ENCODE results near the gene MYO15A.

The MYO15A gene

GRCh38 chr17:18197535-18198194, 89.1 kb downstream of the MYO15A start:
- Histone ChIP-seq H3K36me3 (ENCODE audit: control insufficient read depth in 1 of 2, insufficient read depth in 2 of 2, low read depth in 1 of 2, low read length in 2 of 2) (peaks cover 54 to 75% of the 10 kb centered on the region in 2 experiments), H2BK5ac (ENCODE audit: low read depth, low read length, poor library complexity, severe bottlenecking) (no peak overlapping the region), H3K9me3 (ENCODE audit: control insufficient read depth, low read length) (no peaks in the 10 kb centered on the region), H3K4ac (ENCODE audit: low read depth in 1 of 2, low read length in 2 of 2) (no peak overlapping the region), H3K4me1 (ENCODE audit: control insufficient read depth, insufficient read depth, low read depth, low read length) (no peaks in the 10 kb centered on the region), H3K23ac (ENCODE audit: low read length in 2 of 2) (no peak overlapping the region), H3K27ac (ENCODE audit: low read length, poor library complexity, severe bottlenecking) (no peak overlapping the region), H4K8ac (ENCODE audit: low read length) (no peak overlapping the region), H4K91ac (ENCODE audit: low read length) (no peak overlapping the region), H2AK5ac (ENCODE audit: low read length, severe bottlenecking) (no peak overlapping the region), H3K4me2 (ENCODE audit: low read length, poor library complexity, severe bottlenecking) (no peak overlapping the region), H3K18ac (ENCODE audit: low read depth in 1 of 2, low read length in 2 of 2) (no peak overlapping the region), H2AFZ (ENCODE audit: low read depth, low read length) (no peak overlapping the region), H3K79me1 (replicated peaks; ENCODE audit: low read length, poor library complexity, severe bottlenecking) (peaks cover 26% of the 10 kb centered on the region), H3K9ac (ENCODE audit: low read length) (no peak overlapping the region), H3K4me3 (ENCODE audit: insufficient read depth in 1 of 2, low read depth in 1 of 2, low read length in 2 of 2) (no peak overlapping the region), H2BK12ac (ENCODE audit: low read length in 2 of 2) (no peak overlapping the region), H2BK120ac (ENCODE audit: low read depth, low read length) (no peak overlapping the region), H3K27me3 (ENCODE audit: control insufficient read depth in 1 of 2, insufficient read depth in 1 of 2, low read length in 2 of 2) (no peaks in the 10 kb centered on the region), H2BK15ac (ENCODE audit: low read depth, poor library complexity, severe bottlenecking) (no peak overlapping the region), H3K14ac (ENCODE audit: low read length in 2 of 2) (no peak overlapping the region)
- DNase-seq = no peak
- WGBS = 96% methylated on average over 3 of the region's 3 CpGs

DNA sequence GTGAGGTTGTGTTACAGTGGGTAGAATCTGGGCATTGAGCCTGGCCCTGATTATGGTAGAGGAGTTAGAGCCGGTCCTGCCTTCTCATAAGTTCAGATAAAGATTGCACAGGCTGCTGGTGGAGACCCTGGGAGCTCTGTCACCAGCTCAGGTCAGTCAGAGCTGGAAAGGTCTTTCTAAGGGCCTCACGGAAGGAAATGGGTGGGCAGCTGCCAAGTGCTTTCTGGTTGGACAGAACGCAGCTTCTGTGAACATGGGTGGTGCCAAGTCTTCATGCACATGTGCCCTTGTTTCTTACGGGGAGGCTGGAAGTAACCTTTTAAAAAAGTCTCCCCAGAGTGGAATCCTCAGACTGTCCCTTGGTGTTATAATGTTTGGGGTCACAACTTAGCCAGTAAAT, 90.0 kb downstream of the MYO15A start:
- Histone ChIP-seq H2BK5ac (ENCODE audit: low read depth, low read length, poor library complexity, severe bottlenecking) (no peak overlapping the region), H2BK12ac (ENCODE audit: low read length in 2 of 2) (no peak overlapping the region), H3K4me1 (ENCODE audit: control insufficient read depth, insufficient read depth, low read depth, low read length) (peaks cover 6% of the 10 kb centered on the region), H3K4ac (ENCODE audit: low read depth in 1 of 2, low read length in 2 of 2) (no peak overlapping the region), H3K4me2 (ENCODE audit: low read length, poor library complexity, severe bottlenecking) (no peak overlapping the region), H4K91ac (ENCODE audit: low read length) (no peak overlapping the region), H2BK15ac (ENCODE audit: low read depth, poor library complexity, severe bottlenecking) (no peak overlapping the region), H2BK120ac (ENCODE audit: low read depth, low read length) (no peak overlapping the region), H3K4me3 (ENCODE audit: insufficient read depth in 1 of 2, low read depth in 1 of 2, low read length in 2 of 2) (no peak overlapping the region), H3K9me3 (ENCODE audit: control insufficient read depth, low read length) (no peaks in the 10 kb centered on the region), H3K23ac (ENCODE audit: low read length in 2 of 2) (no peak overlapping the region), H3K27ac (ENCODE audit: low read length, poor library complexity, severe bottlenecking) (no peak overlapping the region), H3K27me3 (ENCODE audit: control insufficient read depth in 1 of 2, insufficient read depth in 1 of 2, low read length in 2 of 2) (no peaks in the 10 kb centered on the region), H2AFZ (ENCODE audit: low read depth, low read length) (no peak overlapping the region), H3K9ac (ENCODE audit: low read length) (no peak overlapping the region), H4K8ac (ENCODE audit: low read length) (no peak overlapping the region), H2AK5ac (ENCODE audit: low read length, severe bottlenecking) (no peak overlapping the region), H3K36me3 (ENCODE audit: control insufficient read depth in 1 of 2, insufficient read depth in 2 of 2, low read depth in 1 of 2, low read length in 2 of 2) (peaks cover 58 to 79% of the 10 kb centered on the region in 2 experiments), H3K14ac (ENCODE audit: low read length in 2 of 2) (no peak overlapping the region), H3K79me1 (replicated peaks; ENCODE audit: low read length, poor library complexity, severe bottlenecking) (peaks cover 26% of the 10 kb centered on the region), H3K18ac (ENCODE audit: low read depth in 1 of 2, low read length in 2 of 2) (no peak overlapping the region)
- no peak for DNase-seq
- 93% methylated on average over 4 of the region's 4 CpGs for WGBS

DNA sequence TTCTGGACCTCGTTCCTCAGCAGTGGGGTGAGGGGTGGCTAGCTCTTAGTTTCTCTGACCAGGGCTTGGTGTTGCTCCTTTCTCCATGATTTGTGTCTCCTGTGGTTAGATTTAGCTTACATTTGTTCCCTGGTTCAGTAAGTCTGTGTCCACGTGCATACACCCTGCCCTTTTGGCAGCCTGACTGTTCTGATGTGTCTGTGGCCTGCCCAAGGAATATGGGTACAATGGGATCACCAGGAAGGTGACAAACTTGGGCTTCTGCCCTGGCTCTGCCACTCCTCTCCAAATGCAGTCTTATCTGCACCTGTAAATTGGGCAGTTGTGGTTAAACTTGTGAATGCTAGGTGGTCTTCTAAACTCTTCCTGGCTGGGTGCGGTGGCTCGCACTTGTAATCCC, 92.6 kb downstream of the MYO15A start:
- DNase-seq = no peak
- Histone ChIP-seq H2BK12ac (ENCODE audit: low read length in 2 of 2) (no peak overlapping the region), H3K36me3 (ENCODE audit: control insufficient read depth in 1 of 2, insufficient read depth in 2 of 2, low read depth in 1 of 2, low read length in 2 of 2) (peaks cover 72 to 80% of the 10 kb centered on the region in 2 experiments), H2BK5ac (ENCODE audit: low read depth, low read length, poor library complexity, severe bottlenecking) (no peak overlapping the region), H3K9me3 (ENCODE audit: control insufficient read depth, low read length) (no peaks in the 10 kb centered on the region), H2AFZ (ENCODE audit: low read depth, low read length) (no peak overlapping the region), H4K91ac (ENCODE audit: low read length) (no peak overlapping the region), H2BK15ac (ENCODE audit: low read depth, poor library complexity, severe bottlenecking) (no peak overlapping the region), H4K8ac (ENCODE audit: low read length) (no peak overlapping the region), H3K4me2 (ENCODE audit: low read length, poor library complexity, severe bottlenecking) (no peak overlapping the region), H3K27ac (ENCODE audit: low read length, poor library complexity, severe bottlenecking) (no peak overlapping the region), H3K27me3 (ENCODE audit: control insufficient read depth in 1 of 2, insufficient read depth in 1 of 2, low read length in 2 of 2) (no peaks in the 10 kb centered on the region), H3K79me1 (replicated peaks; ENCODE audit: low read length, poor library complexity, severe bottlenecking) (peaks cover 34% of the 10 kb centered on the region), H2BK120ac (ENCODE audit: low read depth, low read length) (no peak overlapping the region), H2AK5ac (ENCODE audit: low read length, severe bottlenecking) (no peak overlapping the region), H3K9ac (ENCODE audit: low read length) (no peak overlapping the region), H3K18ac (ENCODE audit: low read depth in 1 of 2, low read length in 2 of 2) (no peak overlapping the region), H3K4me3 (ENCODE audit: insufficient read depth in 1 of 2, low read depth in 1 of 2, low read length in 2 of 2) (no peak overlapping the region), H3K4me1 (ENCODE audit: control insufficient read depth, insufficient read depth, low read depth, low read length) (peaks cover 6% of the 10 kb centered on the region), H3K4ac (ENCODE audit: low read depth in 1 of 2, low read length in 2 of 2) (no peak overlapping the region), H3K14ac (ENCODE audit: low read length in 2 of 2) (no peak overlapping the region), H3K23ac (ENCODE audit: low read length in 2 of 2) (no peak overlapping the region)
- 91% methylated on average over 4 of the region's 4 CpGs for WGBS

- H3K79me1 ChIP-seq (replicated peaks; ENCODE audit: low read length, poor library complexity, severe bottlenecking) = peaks cover 34% of the 10 kb centered on the region
- DNase-seq = no peak
- H3K9me3 ChIP-seq (ENCODE audit: control insufficient read depth, low read length) = no peaks in the 10 kb centered on the region
- no peak overlapping the region for H3K14ac ChIP-seq (ENCODE audit: low read length in 2 of 2)
- H3K9ac ChIP-seq (ENCODE audit: low read length) = no peak overlapping the region
- no peak overlapping the region for H2AK5ac ChIP-seq (ENCODE audit: low read length, severe bottlenecking)
- peaks cover 73 to 78% of the 10 kb centered on the region in 2 experiments for H3K36me3 ChIP-seq (ENCODE audit: control insufficient read depth in 1 of 2, insufficient read depth in 2 of 2, low read depth in 1 of 2, low read length in 2 of 2)
- 77% methylated on average over 7 of the region's 7 CpGs for WGBS
- H3K4me1 ChIP-seq (ENCODE audit: control insufficient read depth, insufficient read depth, low read depth, low read length) = peaks cover 6% of the 10 kb centered on the region
- H4K8ac ChIP-seq (ENCODE audit: low read length) = no peak overlapping the region
- no peak overlapping the region for H4K91ac ChIP-seq (ENCODE audit: low read length)
- no peak overlapping the region for H2BK15ac ChIP-seq (ENCODE audit: low read depth, poor library complexity, severe bottlenecking)
- H2BK120ac ChIP-seq (ENCODE audit: low read depth, low read length) = no peak overlapping the region
- no peak overlapping the region for H3K18ac ChIP-seq (ENCODE audit: low read depth in 1 of 2, low read length in 2 of 2)
- no peak overlapping the region for H2BK12ac ChIP-seq (ENCODE audit: low read length in 2 of 2)
- no peak overlapping the region for H3K4ac ChIP-seq (ENCODE audit: low read depth in 1 of 2, low read length in 2 of 2)
- no peak overlapping the region for H3K4me3 ChIP-seq (ENCODE audit: insufficient read depth in 1 of 2, low read depth in 1 of 2, low read length in 2 of 2)
- no peak overlapping the region for H3K23ac ChIP-seq (ENCODE audit: low read length in 2 of 2)
- H2AFZ ChIP-seq (ENCODE audit: low read depth, low read length) = no peak overlapping the region
- no peak overlapping the region for H3K4me2 ChIP-seq (ENCODE audit: low read length, poor library complexity, severe bottlenecking)
- H3K27me3 ChIP-seq (ENCODE audit: control insufficient read depth in 1 of 2, insufficient read depth in 1 of 2, low read length in 2 of 2) = no peaks in the 10 kb centered on the region
- H2BK5ac ChIP-seq (ENCODE audit: low read depth, low read length, poor library complexity, severe bottlenecking) = no peak overlapping the region
- H3K27ac ChIP-seq (ENCODE audit: low read length, poor library complexity, severe bottlenecking) = no peak overlapping the region
Observed at GRCh38 chr17:18203308-18203707, 94.8 kb downstream of the MYO15A start.

Data from mesenchymal stem cell (in vitro differentiated cells and primary cell).